Liver (tissue), 3 donors: ENCODE data around the gene HIP1R.

Experiments
- CTCF ChIP-seq: fragments of 150-350 bp; IDR thresholded peaks from 2 replicates; pipeline ENCODE4 v1.5.1; 2017; ENCODE audit warnings: improper control_type of control experiment, low read depth, low read length; ENCODE audit not compliant: missing input control
- JUND ChIP-seq, 2 donors: IDR thresholded peaks; 2 replicates each; pipeline ENCODE4 v1.6.1; 2016; ENCODE audit warnings: antibody characterized with exemption in 2 of 2
- MAX ChIP-seq: IDR thresholded peaks from 2 replicates; pipeline ENCODE4 v1.6.1; 2016; ENCODE audit warnings: antibody characterized with exemption
- RAD21 ChIP-seq, 2 donors: IDR thresholded peaks; 2 replicates each; pipeline ENCODE4 v1.6.1; 2016; ENCODE audit warnings: antibody characterized with exemption in 2 of 2, mild to moderate bottlenecking in 2 of 2
- SP1 ChIP-seq: IDR thresholded peaks from 2 replicates; pipeline ENCODE4 v1.6.1; 2018; ENCODE audit warnings: antibody characterized with exemption, mild to moderate bottlenecking
- donor health status: healthy.
- donor health status: healthy.

- TF ChIP-seq CTCF: no peak
- peak; percentile 26 to 64 for TF ChIP-seq JUND (IDR thresholded peaks at IDR 0.05)
- peak; percentile 74 for TF ChIP-seq MAX
- TF ChIP-seq RAD21 (IDR thresholded peaks at IDR 0.05): peak in 1 of 2 donors; percentile 12
- TF ChIP-seq SP1: peak; percentile 90
Measured at GRCh38 chr12:122866379-122866778, 31.1 kb downstream of the HIP1R start.
